ENCODE data around the gene LDLRAP1. TPM values are rescaled to one million over a fixed set of nuclear protein-coding genes. Genes with fewer than 3 reads are reported as not detected.

The LDLRAP1 gene
- total RNA-seq, 1 experiment from 2014 or later = 26.0 TPM

GRCh38 chr1:25557543-25557942 lies 14.1 kb downstream of the LDLRAP1 start:
- H3K27ac ChIP-seq (ENCODE audit: low read depth, low read length) = no peak overlapping the region
- CTCF ChIA-PET = no interaction called here
- DNase-seq (ENCODE audit: low read depth, low spot score) (no peak), ATAC-seq (no peak)
- H3K4me2 ChIP-seq (ENCODE audit: low read length) = no peak overlapping the region
- H4K20me1 ChIP-seq (ENCODE audit: insufficient read depth) = no peaks in the 10 kb centered on the region
- POLR2A ChIA-PET = no interaction called here
- peaks cover 5 to 7% of the 10 kb centered on the region in 2 experiments; a peak in 2 of 4 replicates for H3K36me3 ChIP-seq (ENCODE audit: control insufficient read depth in 1 of 2, insufficient read depth in 2 of 2, low read length in 2 of 2)
- H3K27me3 ChIP-seq (ENCODE audit: insufficient read depth, low read length) = no peaks in the 10 kb centered on the region
- no peaks in the 10 kb centered on the region for H3K9me3 ChIP-seq (ENCODE audit: control insufficient read depth in 1 of 2, insufficient read depth in 1 of 2, low read depth in 1 of 2, low read length in 2 of 2)
- peaks cover 16 to 27% of the 10 kb centered on the region in 2 experiments for H3K4me1 ChIP-seq (ENCODE audit: control insufficient read depth in 1 of 2, insufficient read depth in 2 of 2, low read length in 2 of 2)
- TF ChIP-seq CEBPB (IDR thresholded peaks at IDR 0.05; ENCODE audit: low read depth) (no peak), MAX (IDR thresholded peaks at IDR 0.05) (no peak), POLR2A (IDR thresholded peaks at IDR 0.05; ENCODE audit: borderline replicate concordance, extremely low read depth, insufficient read depth, insufficient read length) (no peak), YY1 (IDR thresholded peaks at IDR 0.05; ENCODE audit: extremely low read depth, insufficient replicate concordance, low read depth, low read length) (no peak), REST (IDR thresholded peaks at IDR 0.05; ENCODE audit: low read depth) (no peak), TCF7L2 (IDR thresholded peaks at IDR 0.05; ENCODE audit: borderline replicate concordance, extremely low read depth, insufficient read depth, insufficient read length) (no peak), ATF3 (IDR thresholded peaks at IDR 0.05) (no peak), JUND (IDR thresholded peaks at IDR 0.05) (no peak), CBX3 (IDR thresholded peaks at IDR 0.05; ENCODE audit: low read depth) (no peak), ELF1 (IDR thresholded peaks at IDR 0.05; ENCODE audit: borderline replicate concordance, low read depth) (no peak), FOSL1 (IDR thresholded peaks at IDR 0.05; ENCODE audit: low read depth) (no peak), SP1 (IDR thresholded peaks at IDR 0.05; ENCODE audit: low read depth) (no peak), ZBTB33 (IDR thresholded peaks at IDR 0.05; ENCODE audit: extremely low read depth, insufficient replicate concordance, low read length) (no peak)
- H3K9ac ChIP-seq (ENCODE audit: low read length) = no peak overlapping the region
- H3K9me2 ChIP-seq (ENCODE audit: insufficient read depth) = no peaks in the 10 kb centered on the region
- H3K79me2 ChIP-seq (ENCODE audit: insufficient read depth, low read length) = peaks cover 10% of the 10 kb centered on the region; the same call in 1 of the 2 replicates
- no peak overlapping the region for H2AFZ ChIP-seq (ENCODE audit: low read depth, low read length, poor library complexity, severe bottlenecking)
- no TSS peak for BruUV-seq (replicated peaks)
- H3K4me3 ChIP-seq (replicated peaks in 1 of 2; ENCODE audit: low read depth in 1 of 2, low read length in 2 of 2) = no peak overlapping the region
- intact Hi-C loops (cut with micrococcal nuclease) = no loop called here
- RAD21 ChIA-PET (ENCODE audit: low non-redundant PET in 1 of 2, low total read pairs in 2 of 2, uncharacterized antibody in 2 of 2, unreplicated experiment in 2 of 2) = no interaction called here

Data from HCT116 (cell line).